Measurements from ENCODE around the gene UTF1.

Gene UTF1

GRCh38 chr10:133279326-133280226, 49.6 kb downstream of the UTF1 start:
- Histone ChIP-seq H3K4me1 (ENCODE audit: control insufficient read depth in 1 of 2, insufficient read depth in 2 of 2, low read length in 2 of 2) (peaks cover 0 to 15% of the 10 kb centered on the region in 2 donors), H3K36me3 (ENCODE audit: control insufficient read depth in 1 of 2, insufficient read depth in 2 of 2, low read length in 2 of 2) (peaks cover 21 to 61% of the 10 kb centered on the region in 2 donors), H3K4me3 (ENCODE audit: low read depth in 1 of 2, low read length in 2 of 2) (no peak overlapping the region), H3K9me3 (ENCODE audit: control insufficient read depth in 1 of 2, low read length in 2 of 2) (no peaks in the 10 kb centered on the region), H3K27me3 (ENCODE audit: low read depth, low read length) (no peaks in the 10 kb centered on the region), H3K27ac (ENCODE audit: low read length) (no peak overlapping the region)

GRCh38 chr10:133280391-133281059, 50.5 kb downstream of the UTF1 start:
- H3K4me3 ChIP-seq (ENCODE audit: low read depth in 1 of 2, low read length in 2 of 2) = no peak overlapping the region
- H3K36me3 ChIP-seq (ENCODE audit: control insufficient read depth in 1 of 2, insufficient read depth in 2 of 2, low read length in 2 of 2) = peaks cover 25 to 70% of the 10 kb centered on the region in 2 donors
- H3K27me3 ChIP-seq (ENCODE audit: low read depth, low read length) = no peaks in the 10 kb centered on the region
- no peak overlapping the region for H3K27ac ChIP-seq (ENCODE audit: low read length)
- peaks cover 0 to 15% of the 10 kb centered on the region in 2 donors for H3K4me1 ChIP-seq (ENCODE audit: control insufficient read depth in 1 of 2, insufficient read depth in 2 of 2, low read length in 2 of 2)
- H3K9me3 ChIP-seq (ENCODE audit: control insufficient read depth in 1 of 2, low read length in 2 of 2) = no peaks in the 10 kb centered on the region

- H3K4me1 ChIP-seq (ENCODE audit: control insufficient read depth in 1 of 2, insufficient read depth in 2 of 2, low read length in 2 of 2) = peaks cover 0 to 15% of the 10 kb centered on the region in 2 donors
- H3K27ac ChIP-seq (ENCODE audit: low read length) = no peak overlapping the region
- H3K27me3 ChIP-seq (ENCODE audit: low read depth, low read length) = no peaks in the 10 kb centered on the region
- peaks cover 29 to 76% of the 10 kb centered on the region in 2 donors for H3K36me3 ChIP-seq (ENCODE audit: control insufficient read depth in 1 of 2, insufficient read depth in 2 of 2, low read length in 2 of 2)
- no peak overlapping the region for H3K4me3 ChIP-seq (ENCODE audit: low read depth in 1 of 2, low read length in 2 of 2)
- H3K9me3 ChIP-seq (ENCODE audit: control insufficient read depth in 1 of 2, low read length in 2 of 2) = no peaks in the 10 kb centered on the region
Observed at GRCh38 chr10:133281084-133281483, 51.1 kb downstream of the UTF1 start.
